Stimulated activated CD4-positive, alpha-beta T cell treated with anti-CD3 and anti-CD28 coated beads, TNF-alpha, amount 100 ng/mL, for 4 hours (primary cell): Measurements from ENCODE around the gene GORASP1.

ENCODE experiments used
- DNase-seq, 3 experiments: peaks; one replicate each; pipeline ENCODE4 v3.0.0-alpha.2; 2020; ENCODE audit warnings: low read depth in 3 of 3

GORASP1 gene

GRCh38 chr3:39141171-39141995, 34.0 kb upstream of the GORASP1 start:
- no peak for DNase-seq

- no peak for DNase-seq
Measured at GRCh38 chr3:39140341-39140971, 33.0 kb upstream of the GORASP1 start.

- DNase-seq, result no peak
Measured at GRCh38 chr3:39139442-39139841, 32.0 kb upstream of the GORASP1 start.

- DNase-seq, result no peak
Measured at GRCh38 chr3:39138804-39139415, 31.5 kb upstream of the GORASP1 start.

- DNase-seq, result no peak
Measured at GRCh38 chr3:39137991-39138803, 30.8 kb upstream of the GORASP1 start.

GRCh38 chr3:39137435-39137936, 30.1 kb upstream of the GORASP1 start:
- no peak for DNase-seq

- DNase-seq, result no peak
Measured at GRCh38 chr3:39136533-39137434, 29.4 kb upstream of the GORASP1 start.

GRCh38 chr3:39135170-39135805, 27.9 kb upstream of the GORASP1 start:
- DNase-seq, result no peak

GRCh38 chr3:39134305-39134704, 26.9 kb upstream of the GORASP1 start:
- no peak for DNase-seq

- no peak for DNase-seq
Measured at GRCh38 chr3:39133822-39134221, 26.4 kb upstream of the GORASP1 start.

GRCh38 chr3:39133093-39133490, 25.7 kb upstream of the GORASP1 start:
- no peak for DNase-seq

GRCh38 chr3:39132096-39133092, 25.0 kb upstream of the GORASP1 start:
- no peak for DNase-seq

- no peak for DNase-seq
Measured at GRCh38 chr3:39130693-39131265, 23.4 kb upstream of the GORASP1 start.

- no peak for DNase-seq
Measured at GRCh38 chr3:39130026-39130425, 22.6 kb upstream of the GORASP1 start.

- DNase-seq, result no peak
Measured at GRCh38 chr3:39128951-39129350, 21.5 kb upstream of the GORASP1 start.

GRCh38 chr3:39127908-39128304, 20.5 kb upstream of the GORASP1 start:
- no peak for DNase-seq

- no peak for DNase-seq
Measured at GRCh38 chr3:39127269-39127907, 20.0 kb upstream of the GORASP1 start.

GRCh38 chr3:39126532-39127071, 19.2 kb upstream of the GORASP1 start:
- DNase-seq, result no peak
